SU-DHL-6 (cell line): ENCODE measurements around the gene C10orf88.

Experiments
- EZH2phosphoT487 ChIP-seq: fragments of 200-600 bp; sonication (generic), shearing (Covaris generic); conservative IDR thresholded peaks from 2 replicates; pipeline ENCODE4 v1.6.1; 2018; ENCODE audit warnings: mild to moderate bottlenecking, antibody characterized with exemption, low read length, moderate library complexity, mixed read lengths
- TF ChIP-seq, protein P1 (sequence below): fragments of 200-600 bp; sonication (generic); IDR thresholded peaks from one replicate; pipeline ENCODE4 v1.5.1; 2017; ENCODE audit warnings: antibody characterized with exemption, mild to moderate bottlenecking, low read length, moderate library complexity; ENCODE audit not compliant: insufficient read depth, poor library complexity, severe bottlenecking

DNA sequence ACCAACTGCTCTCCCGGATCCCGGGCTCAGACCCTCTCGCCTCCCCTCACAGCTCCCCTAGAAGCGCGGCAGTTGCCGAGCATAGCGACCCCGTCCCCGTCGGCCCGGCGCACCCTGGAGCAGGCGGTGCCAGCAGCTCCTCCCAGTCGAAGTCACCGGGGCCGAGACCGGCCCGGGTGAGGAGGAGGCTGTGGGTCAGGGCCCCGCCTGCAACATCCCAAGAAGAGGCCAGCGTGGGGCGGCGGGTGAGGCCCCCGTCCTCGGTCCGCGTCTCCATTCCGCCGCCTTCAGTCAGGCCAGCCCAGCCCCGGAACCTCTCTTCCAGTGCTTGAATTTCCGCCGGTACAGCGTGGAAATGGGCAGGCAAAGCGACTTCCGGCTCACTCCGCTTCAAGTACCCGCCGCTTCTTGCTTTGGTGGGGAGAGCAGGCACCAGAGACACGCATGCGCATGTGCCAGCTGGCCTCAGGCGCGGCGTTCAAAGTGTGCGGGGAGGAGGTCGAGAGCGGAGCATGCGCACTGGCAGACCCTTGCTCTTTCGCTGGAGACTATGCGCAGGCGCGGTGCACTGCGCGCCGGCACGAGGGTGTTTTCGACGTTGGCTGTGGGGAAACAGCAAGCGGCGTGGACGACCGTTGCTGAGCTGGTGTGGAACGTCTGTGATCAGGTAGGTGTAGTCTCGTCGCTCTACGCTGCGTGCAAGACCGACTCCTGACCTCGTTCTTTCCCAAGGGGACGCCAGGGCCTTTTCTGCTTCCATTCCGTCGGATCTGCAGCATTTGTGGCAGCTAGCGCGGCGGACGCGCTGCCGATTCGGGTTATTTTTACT lies at the start of gene C10orf88:
- TF ChIP-seq, protein P1, sequence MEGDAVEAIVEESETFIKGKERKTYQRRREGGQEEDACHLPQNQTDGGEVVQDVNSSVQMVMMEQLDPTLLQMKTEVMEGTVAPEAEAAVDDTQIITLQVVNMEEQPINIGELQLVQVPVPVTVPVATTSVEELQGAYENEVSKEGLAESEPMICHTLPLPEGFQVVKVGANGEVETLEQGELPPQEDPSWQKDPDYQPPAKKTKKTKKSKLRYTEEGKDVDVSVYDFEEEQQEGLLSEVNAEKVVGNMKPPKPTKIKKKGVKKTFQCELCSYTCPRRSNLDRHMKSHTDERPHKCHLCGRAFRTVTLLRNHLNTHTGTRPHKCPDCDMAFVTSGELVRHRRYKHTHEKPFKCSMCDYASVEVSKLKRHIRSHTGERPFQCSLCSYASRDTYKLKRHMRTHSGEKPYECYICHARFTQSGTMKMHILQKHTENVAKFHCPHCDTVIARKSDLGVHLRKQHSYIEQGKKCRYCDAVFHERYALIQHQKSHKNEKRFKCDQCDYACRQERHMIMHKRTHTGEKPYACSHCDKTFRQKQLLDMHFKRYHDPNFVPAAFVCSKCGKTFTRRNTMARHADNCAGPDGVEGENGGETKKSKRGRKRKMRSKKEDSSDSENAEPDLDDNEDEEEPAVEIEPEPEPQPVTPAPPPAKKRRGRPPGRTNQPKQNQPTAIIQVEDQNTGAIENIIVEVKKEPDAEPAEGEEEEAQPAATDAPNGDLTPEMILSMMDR = no peak
- TF ChIP-seq EZH2phosphoT487 = no peak
